ENCODE results near the gene FSCN2. TPM values are rescaled to one million over a fixed set of nuclear protein-coding genes. Genes with fewer than 3 reads are reported as not detected.
"Not testable (repeated sequence)": the region's sequence is repeated elsewhere in the genome, so short reads cannot be mapped to it uniquely, and the experiment has no call there.

The FSCN2 gene
- total RNA-seq, 1 experiment from 2014 or later = 1.6 TPM

- H3K9me3 ChIP-seq (ENCODE audit: control insufficient read depth, low read depth, low read length) = no peaks in the 10 kb centered on the region
These were observed 1.2 kb downstream of the FSCN2 start for GRCh38 chr17:81529437-81529803.

GRCh38 chr17:81531013-81531412 lies 2.8 kb downstream of the FSCN2 start:
- not testable (repeated sequence) for H3K23me2 ChIP-seq (ENCODE audit: insufficient read length, low read depth, low read length, poor library complexity, severe bottlenecking); H3K79me1 ChIP-seq (ENCODE audit: insufficient read depth, low read depth, low read length, poor library complexity, severe bottlenecking); H3K27ac Mint-ChIP-seq; H3K56ac ChIP-seq (ENCODE audit: insufficient read length, low read depth, low read length); H3K27ac ChIP-seq (ENCODE audit: insufficient read length, low read depth, low read length); H2AK5ac ChIP-seq (ENCODE audit: insufficient read length, low read length); H3K36me3 Mint-ChIP-seq (ENCODE audit: insufficient read depth in 1 of 3, low read depth in 3 of 3); H2BK15ac ChIP-seq (ENCODE audit: low read depth, low read length); H4K5ac ChIP-seq (ENCODE audit: insufficient read length, low read depth, low read length); H3K9me3 ChIP-seq (ENCODE audit: control insufficient read depth, low read depth, low read length); H3K27me3 ChIP-seq (ENCODE audit: insufficient read depth, low read length); H3K4me1 ChIP-seq (ENCODE audit: insufficient read depth, low read length); H3K4ac ChIP-seq (ENCODE audit: low read depth, low read length); H4K91ac ChIP-seq (ENCODE audit: insufficient read length, low read depth, low read length); H3T11ph ChIP-seq (ENCODE audit: low read length); H3K23ac ChIP-seq (ENCODE audit: insufficient read length, low read depth, low read length); H2BK5ac ChIP-seq (ENCODE audit: insufficient read length, low read length); H2AFZ ChIP-seq (ENCODE audit: low read length); H3K4me1 Mint-ChIP-seq; H3K79me2 ChIP-seq (ENCODE audit: insufficient read depth, low read length); H3K18ac ChIP-seq (ENCODE audit: insufficient read length, low read depth, low read length); H3K14ac ChIP-seq (ENCODE audit: insufficient read depth, low read length); H3K4me2 ChIP-seq (ENCODE audit: insufficient read depth, insufficient read length, low read length); H4K8ac ChIP-seq (replicated peaks; ENCODE audit: insufficient read length, low read depth, low read length); H3K4me3 Mint-ChIP-seq; H4K20me1 ChIP-seq (ENCODE audit: control insufficient read depth, insufficient read depth, insufficient read length); H2BK12ac ChIP-seq (ENCODE audit: insufficient read length, low read depth, low read length); H2BK20ac ChIP-seq (ENCODE audit: low read depth, low read length, poor library complexity, severe bottlenecking); H2BK120ac ChIP-seq (ENCODE audit: low read depth, low read length, poor library complexity, severe bottlenecking); H3K9me3 Mint-ChIP-seq; H3K9ac ChIP-seq (ENCODE audit: extremely low read depth, insufficient read length, low read length); DNase-seq
- peaks cover 39% of the 10 kb centered on the region for H3K27me3 Mint-ChIP-seq (ENCODE audit: low read depth)
- WGBS (ENCODE audit: extremely low coverage, insufficient read length, low lambda C conversion rate) = no CpG with 5 or more reads among the region's 6 CpGs

More at GRCh38 chr17:81529437-81529803, 1.2 kb downstream of the FSCN2 start:
- Histone ChIP-seq H4K8ac (replicated peaks; ENCODE audit: insufficient read length, low read depth, low read length) (no peak overlapping the region), H3K23me2 (ENCODE audit: insufficient read length, low read depth, low read length, poor library complexity, severe bottlenecking) (no peaks in the 10 kb centered on the region), H4K5ac (ENCODE audit: insufficient read length, low read depth, low read length) (no peak overlapping the region), H3K23ac (ENCODE audit: insufficient read length, low read depth, low read length) (no peak overlapping the region), H3K56ac (ENCODE audit: insufficient read length, low read depth, low read length) (no peak overlapping the region), H2BK15ac (ENCODE audit: low read depth, low read length) (no peak overlapping the region), H2AK5ac (ENCODE audit: insufficient read length, low read length) (no peak overlapping the region), H4K20me1 (ENCODE audit: control insufficient read depth, insufficient read depth, insufficient read length) (peaks cover 3% of the 10 kb centered on the region), H2BK120ac (ENCODE audit: low read depth, low read length, poor library complexity, severe bottlenecking) (no peak overlapping the region), H3K18ac (ENCODE audit: insufficient read length, low read depth, low read length) (no peak overlapping the region), H3K4me2 (ENCODE audit: insufficient read depth, insufficient read length, low read length) (no peak overlapping the region), H2BK20ac (ENCODE audit: low read depth, low read length, poor library complexity, severe bottlenecking) (no peak overlapping the region), H3K4me1 (ENCODE audit: insufficient read depth, low read length) (no peaks in the 10 kb centered on the region), H3K14ac (ENCODE audit: insufficient read depth, low read length) (no peak overlapping the region), H3K79me1 (ENCODE audit: insufficient read depth, low read depth, low read length, poor library complexity, severe bottlenecking) (no peaks in the 10 kb centered on the region), H3K27ac (ENCODE audit: insufficient read length, low read depth, low read length) (no peak overlapping the region), H2BK12ac (ENCODE audit: insufficient read length, low read depth, low read length) (no peak overlapping the region), H2BK5ac (ENCODE audit: insufficient read length, low read length) (no peak overlapping the region), H4K91ac (ENCODE audit: insufficient read length, low read depth, low read length) (no peak overlapping the region), H2AFZ (ENCODE audit: low read length) (no peak overlapping the region), H3K4ac (ENCODE audit: low read depth, low read length) (no peak overlapping the region), H3T11ph (ENCODE audit: low read length) (no peak overlapping the region), H3K27me3 (ENCODE audit: insufficient read depth, low read length) (no peaks in the 10 kb centered on the region; the same call in 1 of the 2 replicates), H3K9ac (ENCODE audit: extremely low read depth, insufficient read length, low read length) (no peak overlapping the region), H3K79me2 (ENCODE audit: insufficient read depth, low read length) (no peaks in the 10 kb centered on the region)
- Mint-ChIP-seq H3K9me3 (no peaks in the 10 kb centered on the region), H3K36me3 (ENCODE audit: insufficient read depth in 1 of 3, low read depth in 3 of 3) (no peaks in the 10 kb centered on the region), H3K27ac (no peak overlapping the region), H3K27me3 (ENCODE audit: low read depth) (peaks cover 36% of the 10 kb centered on the region), H3K4me1 (no peaks in the 10 kb centered on the region), H3K4me3 (no peak overlapping the region)
- no CpG with 5 or more reads among the region's 6 CpGs for WGBS (ENCODE audit: extremely low coverage, insufficient read length, low lambda C conversion rate)
- DNase-seq = no peak
- no peak for TF ChIP-seq CTCF (conservative IDR thresholded peaks at IDR 0.05)
